Keratinocyte (primary cell): ENCODE measurements around the gene TALDO1. TPM values are rescaled to one million over a fixed set of nuclear protein-coding genes. Genes with fewer than 3 reads are reported as not detected.

Experiments used
- DNase-seq: peaks from one replicate; pipeline ENCODE4 v3.0.0-alpha.2; 2011; ENCODE audit warnings: low read depth, missing footprints, low spot score
- FAIRE-seq: peaks from 2 replicates; lab custom pipeline; 2011; peaks lifted over from hg19 to GRCh38; lab: Jason Lieb, UNC
- H2AFZ ChIP-seq: 2 replicates; pipeline ENCODE4 v1.6.0; 2012; ENCODE audit warnings: low read length, control low read depth, inconsistent platforms; ENCODE audit not compliant: control insufficient read depth
- H3K27ac ChIP-seq: 2 replicates; pipeline ENCODE4 v1.5.1; 2011; ENCODE audit warnings: low read length; ENCODE audit not compliant: control insufficient read depth, insufficient read depth
- H3K27me3 ChIP-seq: 3 replicates; pipeline ENCODE4 v1.6.0; 2011; ENCODE audit warnings: low read length; ENCODE audit not compliant: control insufficient read depth, insufficient read depth; ENCODE audit errors: extremely low read depth
- H3K36me3 ChIP-seq, 2 experiments: 2 replicates in 1 of 2; 3 replicates in 1 of 2; pipeline ENCODE4 v1.5.1; 2011; ENCODE audit warnings: low read length in 2 of 2, mild to moderate bottlenecking in 1 of 2; ENCODE audit not compliant: control insufficient read depth in 2 of 2, insufficient read depth in 2 of 2; ENCODE audit errors: extremely low read depth in 1 of 2
- H3K4me1 ChIP-seq: 3 replicates; pipeline ENCODE4 v1.5.1; 2011; ENCODE audit warnings: low read length; ENCODE audit not compliant: control insufficient read depth, insufficient read depth; ENCODE audit errors: extremely low read depth
- H3K4me2 ChIP-seq: 3 replicates; pipeline ENCODE4 v1.6.0; 2011; ENCODE audit warnings: low read depth, low read length; ENCODE audit not compliant: control insufficient read depth, insufficient read depth; ENCODE audit errors: extremely low read depth
- H3K4me3 ChIP-seq, 3 experiments: fragments of 200-600 bp in 1 of 3; sonication (generic) in 1 of 3; 2 replicates in 2 of 3; 3 replicates in 1 of 3; pipeline ENCODE4 v1.5.1; 2011 to 2016; ENCODE audit warnings: low read length in 3 of 3, mild to moderate bottlenecking in 3 of 3, control low read depth in 2 of 3, inconsistent platforms in 1 of 3, low read depth in 1 of 3, mixed read lengths in 1 of 3, mixed run types in 1 of 3, moderate library complexity in 1 of 3; ENCODE audit not compliant: control insufficient read depth in 2 of 3, insufficient read depth in 2 of 3; ENCODE audit errors: extremely low read depth in 1 of 3
- H3K79me2 ChIP-seq: 2 replicates; pipeline ENCODE4 v1.6.0; 2012; ENCODE audit warnings: low read length; ENCODE audit not compliant: control insufficient read depth, insufficient read depth
- H3K9ac ChIP-seq: 3 replicates; pipeline ENCODE4 v1.6.0; 2011; ENCODE audit warnings: low read length; ENCODE audit not compliant: control insufficient read depth, insufficient read depth; ENCODE audit errors: extremely low read depth
- H3K9me1 ChIP-seq: 3 replicates; pipeline ENCODE4 v1.6.0; 2011; ENCODE audit warnings: low read length; ENCODE audit not compliant: control insufficient read depth, insufficient read depth; ENCODE audit errors: extremely low read depth
- H3K9me3 ChIP-seq: 2 replicates; pipeline ENCODE4 v1.5.1; 2012; ENCODE audit warnings: low read depth, low read length; ENCODE audit not compliant: control insufficient read depth
- H4K20me1 ChIP-seq: 3 replicates; pipeline ENCODE4 v1.6.0; 2011; ENCODE audit warnings: low read length; ENCODE audit not compliant: control insufficient read depth, insufficient read depth; ENCODE audit errors: extremely low read depth
- EZH2 ChIP-seq: IDR thresholded peaks from one replicate; pipeline ENCODE4 v1.6.1; 2012; ENCODE audit warnings: inconsistent platforms, mild to moderate bottlenecking, low read length, moderate library complexity
- dilution Hi-C: fragments of 300-500 bp; cut with MboI; formaldehyde crosslinking; loops from one replicate; pipeline ENCODE4 v1.7.0; 2020; ENCODE audit warnings: low sequenced_read_pairs; ENCODE audit not compliant: extremely low pct_ligation_motif_present
- polyA plus RNA-seq, 5 experiments: library from polyadenylated mRNA; depleted of rRNA in 3 of 5; stranded (reverse) in 3 of 5; stranded (forward) in 1 of 5; unstranded in 1 of 5; fragments of >200 nt; gene quantifications; 1 replicate in 1 of 5; 2 replicates in 3 of 5; 3 replicates in 1 of 5; pipeline versions ENCODE4 v1.2.1 to v1.2.3, GENCODE V29; 2011 to 2012; ENCODE audit warnings: missing spikeins in 2 of 5, low read depth in 1 of 5, low replicate concordance in 1 of 5
- small RNA-seq, 3 experiments: library from RNA; depleted of rRNA; stranded (forward); fragments of <200 nt; gene quantifications; one replicate each; pipeline ENCODE3, GENCODE V24; 2012; ENCODE audit warnings: low read depth in 3 of 3, low replicate concordance in 1 of 3; ENCODE audit not compliant: insufficient read length in 3 of 3
- TF ChIP-seq, protein P1 (sequence below), 3 experiments: IDR thresholded peaks in 1 of 3; conservative IDR thresholded peaks in 1 of 3; optimal IDR thresholded peaks in 1 of 3; 2 replicates in 2 of 3; 3 replicates in 1 of 3; pipeline versions ENCODE3 to v1.5.1; 2011; ENCODE audit warnings: low read length in 3 of 3, mild to moderate bottlenecking in 3 of 3, moderate library complexity in 2 of 3, control low read depth in 1 of 3, inconsistent platforms in 1 of 3; ENCODE audit not compliant: insufficient read depth in 2 of 3; ENCODE audit errors: extremely low read depth in 1 of 3

TALDO1 gene
- polyA plus RNA-seq, 1 donor (not counting 4 experiments of a cell fraction or from before 2014, with no cell fraction given), result 162 TPM

DNA sequence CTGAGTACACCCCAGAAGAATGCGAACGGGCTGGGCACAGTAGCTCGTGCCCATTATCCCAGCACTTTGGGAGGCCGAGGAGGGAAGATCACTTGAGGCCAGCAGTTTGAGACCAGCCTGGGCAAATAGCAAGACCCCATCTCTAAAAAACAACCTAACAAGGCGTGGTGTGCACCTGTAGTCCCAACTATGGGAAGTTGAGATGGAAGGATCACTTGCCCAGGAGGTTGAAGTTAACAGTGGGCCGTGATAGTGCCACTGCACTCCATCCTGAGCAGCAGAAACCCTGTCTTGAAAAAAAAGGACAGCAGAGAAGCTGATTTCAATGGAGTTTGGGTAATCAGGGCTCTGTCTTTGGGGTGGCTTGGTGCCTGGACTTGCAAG is 65.8 kb downstream of the TALDO1 start:
- H3K4me1 ChIP-seq, result peaks cover 20% of the 10 kb centered on the region
- no peak overlapping the region for H3K9ac ChIP-seq
- FAIRE-seq (no peak), DNase-seq (no peak)
- peaks cover 39% of the 10 kb centered on the region for H3K79me2 ChIP-seq
- no peak overlapping the region for H3K27ac ChIP-seq
- H2AFZ ChIP-seq, result no peak overlapping the region
- no peaks in the 10 kb centered on the region for H3K9me1 ChIP-seq
- peaks cover 19% of the 10 kb centered on the region for H4K20me1 ChIP-seq
- no peak overlapping the region for H3K4me3 ChIP-seq
- H3K4me2 ChIP-seq, result no peak overlapping the region
- H3K9me3 ChIP-seq, result no peaks in the 10 kb centered on the region
- dilution Hi-C loops, result no loop called here
- H3K27me3 ChIP-seq, result no peaks in the 10 kb centered on the region
- TF ChIP-seq EZH2, result no peak
- TF ChIP-seq, protein P1, sequence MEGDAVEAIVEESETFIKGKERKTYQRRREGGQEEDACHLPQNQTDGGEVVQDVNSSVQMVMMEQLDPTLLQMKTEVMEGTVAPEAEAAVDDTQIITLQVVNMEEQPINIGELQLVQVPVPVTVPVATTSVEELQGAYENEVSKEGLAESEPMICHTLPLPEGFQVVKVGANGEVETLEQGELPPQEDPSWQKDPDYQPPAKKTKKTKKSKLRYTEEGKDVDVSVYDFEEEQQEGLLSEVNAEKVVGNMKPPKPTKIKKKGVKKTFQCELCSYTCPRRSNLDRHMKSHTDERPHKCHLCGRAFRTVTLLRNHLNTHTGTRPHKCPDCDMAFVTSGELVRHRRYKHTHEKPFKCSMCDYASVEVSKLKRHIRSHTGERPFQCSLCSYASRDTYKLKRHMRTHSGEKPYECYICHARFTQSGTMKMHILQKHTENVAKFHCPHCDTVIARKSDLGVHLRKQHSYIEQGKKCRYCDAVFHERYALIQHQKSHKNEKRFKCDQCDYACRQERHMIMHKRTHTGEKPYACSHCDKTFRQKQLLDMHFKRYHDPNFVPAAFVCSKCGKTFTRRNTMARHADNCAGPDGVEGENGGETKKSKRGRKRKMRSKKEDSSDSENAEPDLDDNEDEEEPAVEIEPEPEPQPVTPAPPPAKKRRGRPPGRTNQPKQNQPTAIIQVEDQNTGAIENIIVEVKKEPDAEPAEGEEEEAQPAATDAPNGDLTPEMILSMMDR (optimal IDR thresholded peaks at IDR 0.05 in 1 of 3, IDR thresholded peaks at IDR 0.05 in 1 of 3, conservative IDR thresholded peaks at IDR 0.05 in 1 of 3; ENCODE audit: extremely low read depth in 1 of 3, insufficient read depth in 2 of 3, low read length in 3 of 3), result no peak
- H3K36me3 ChIP-seq, result peaks cover 29 to 31% of the 10 kb centered on the region in 2 experiments

- dilution Hi-C loops, result no loop called here
- Histone ChIP-seq H3K9me3 (no peaks in the 10 kb centered on the region), H3K27me3 (no peaks in the 10 kb centered on the region), H3K4me1 (peaks cover 20% of the 10 kb centered on the region), H3K27ac (no peak overlapping the region), H3K79me2 (peaks cover 36% of the 10 kb centered on the region), H3K9me1 (no peaks in the 10 kb centered on the region), H4K20me1 (peaks cover 19% of the 10 kb centered on the region), H3K4me3 (no peak overlapping the region), H3K4me2 (no peak overlapping the region), H3K9ac (no peak overlapping the region), H3K36me3 (peaks cover 29 to 31% of the 10 kb centered on the region in 2 experiments), H2AFZ (no peak overlapping the region)
- DNase-seq (no peak), FAIRE-seq (no peak)
- TF ChIP-seq, protein P1 (optimal IDR thresholded peaks at IDR 0.05 in 1 of 3, IDR thresholded peaks at IDR 0.05 in 1 of 3, conservative IDR thresholded peaks at IDR 0.05 in 1 of 3; ENCODE audit: extremely low read depth in 1 of 3, insufficient read depth in 2 of 3, low read length in 3 of 3), result no peak
- TF ChIP-seq EZH2, result no peak
Observed at GRCh38 chr11:813456-814096, 66.3 kb downstream of the TALDO1 start.

Small RNAs within 50 kb of the gene (small RNA-seq; reads per million reads assigned to genes)
- gene SNORA52, result 0 reads per million in 3 experiments

Other genes starting within 250 kb of the TALDO1 start
- 92.0 to 171 TPM (median 108 TPM) in 3 replicates for gene RNH1, start 240.2 kb upstream of the TALDO1 start, polyA plus RNA-seq
- 112 to 164 TPM (median 122 TPM) in 3 replicates for gene HRAS, start 211.9 kb upstream of the TALDO1 start, polyA plus RNA-seq
- 0.14 to 0.44 TPM (median 0.28 TPM) in 3 replicates for gene LRRC56, start 209.9 kb upstream of the TALDO1 start, polyA plus RNA-seq
- 0.94 to 1.5 TPM (median 1.2 TPM) in 3 replicates for gene LMNTD2, start 186.7 kb upstream of the TALDO1 start, polyA plus RNA-seq
- 23.1 to 63.6 TPM (median 24.3 TPM) in 3 replicates for gene RASSF7, start 186.5 kb upstream of the TALDO1 start, polyA plus RNA-seq
- gene PHRF1, start 171.0 kb upstream of the TALDO1 start, polyA plus RNA-seq, result 10.7 to 15.2 TPM (median 13.7 TPM) in 3 replicates
- 7.1 to 10.9 TPM (median 9.5 TPM) in 3 replicates for gene IRF7, start 131.5 kb upstream of the TALDO1 start, polyA plus RNA-seq
- not detected in 3 replicates for gene CDHR5, start 122.5 kb upstream of the TALDO1 start, polyA plus RNA-seq
- gene SCT, start 120.3 kb upstream of the TALDO1 start, polyA plus RNA-seq, result not detected in 3 replicates
- gene DRD4, start 110.2 kb upstream of the TALDO1 start, polyA plus RNA-seq, result not detected in 3 replicates
- 8.1 to 13.1 TPM (median 8.2 TPM) in 3 replicates for gene DEAF1, start 52.2 kb upstream of the TALDO1 start, polyA plus RNA-seq
- gene TMEM80, start 51.6 kb upstream of the TALDO1 start, polyA plus RNA-seq, result 19.5 to 32.8 TPM (median 29.8 TPM) in 3 replicates
- gene EPS8L2, start 41.2 kb upstream of the TALDO1 start, polyA plus RNA-seq, result 81.4 to 297 TPM (median 114 TPM) in 3 replicates
- gene GATD1, start 30.0 kb downstream of the TALDO1 start, polyA plus RNA-seq, result 24.4 to 48.0 TPM (median 24.6 TPM) in 3 replicates
- not detected in 3 replicates for gene CEND1, start 42.6 kb downstream of the TALDO1 start, polyA plus RNA-seq
- 8.4 to 21.2 TPM (median 13.5 TPM) in 3 replicates for gene SLC25A22, start 50.8 kb downstream of the TALDO1 start, polyA plus RNA-seq
- 2.5 to 6.4 TPM (median 2.9 TPM) in 3 replicates for gene PIDD1, start 57.8 kb downstream of the TALDO1 start, polyA plus RNA-seq
- 632 to 1,901 TPM (median 797 TPM) in 3 replicates for gene RPLP2, start 62.5 kb downstream of the TALDO1 start, polyA plus RNA-seq
- gene PNPLA2, start 71.5 kb downstream of the TALDO1 start, polyA plus RNA-seq, result 5.3 to 14.3 TPM (median 10.2 TPM) in 3 replicates
- 0.17 to 1.1 TPM (median 0.34 TPM) in 3 replicates for gene CRACR2B, start 80.5 kb downstream of the TALDO1 start, polyA plus RNA-seq
- 434 to 997 TPM (median 500 TPM) in 3 replicates for gene CD151, start 85.5 kb downstream of the TALDO1 start, polyA plus RNA-seq
- gene POLR2L, start 95.1 kb downstream of the TALDO1 start, polyA plus RNA-seq, result 145 to 308 TPM (median 245 TPM) in 3 replicates
- 42.1 to 73.0 TPM (median 70.8 TPM) in 3 replicates for gene TSPAN4, start 95.4 kb downstream of the TALDO1 start, polyA plus RNA-seq
- gene CHID1, start 163.3 kb downstream of the TALDO1 start, polyA plus RNA-seq, result 23.0 to 37.4 TPM (median 27.2 TPM) in 3 replicates
- 42.4 to 79.1 TPM (median 47.8 TPM) in 3 replicates for gene AP2A2, start 178.4 kb downstream of the TALDO1 start, polyA plus RNA-seq